ENCODE data around the gene GPR18.

- TF ChIP-seq REST (IDR thresholded peaks at IDR 0.05; ENCODE audit: insufficient replicate concordance, low read depth) (no peak), CTCF (IDR thresholded peaks at IDR 0.05; ENCODE audit: insufficient read depth, low read length) (no peak)
Measured at GRCh38 chr13:99258946-99259345, 767 bp upstream of the GPR18 start.
